Liver (tissue), 9 donors: Measurements from ENCODE around the gene DDX41. TPM values are rescaled to one million over a fixed set of nuclear protein-coding genes. Genes with fewer than 3 reads are reported as not detected.
"Not testable (repeated sequence)": the region's sequence is repeated elsewhere in the genome, so short reads cannot be mapped to it uniquely, and the experiment has no call there.

Source experiments
- DNase-seq: peaks from one replicate; pipeline ENCODE4 v3.0.0-alpha.2; 2017; ENCODE audit warnings: low spot score
- H3K27ac ChIP-seq, 2 donors: one replicate each; pipeline ENCODE4 v1.7.0; 2013; ENCODE audit warnings: inconsistent platforms in 2 of 2, low read length in 2 of 2, control low read depth in 1 of 2, low read depth in 1 of 2, mild to moderate bottlenecking in 1 of 2
- H3K27me3 ChIP-seq, 4 donors: one replicate each; pipeline versions ENCODE4 v1.6.1 to v1.7.0; 2013; ENCODE audit warnings: low read length in 3 of 4, inconsistent platforms in 1 of 4, mild to moderate bottlenecking in 1 of 4, moderate library complexity in 1 of 4; ENCODE audit not compliant: control insufficient read depth in 4 of 4, insufficient read depth in 4 of 4
- H3K36me3 ChIP-seq, 4 donors: one replicate each; pipeline versions ENCODE4 v1.6.1 to v1.7.0; 2013; ENCODE audit warnings: low read length in 3 of 4, mild to moderate bottlenecking in 3 of 4, low read depth in 1 of 4, moderate library complexity in 1 of 4; ENCODE audit not compliant: control insufficient read depth in 4 of 4, insufficient read depth in 3 of 4
- H3K4me1 ChIP-seq, 4 donors: one replicate each; pipeline versions ENCODE4 v1.6.1 to v1.7.0; 2013; ENCODE audit warnings: low read length in 3 of 4, mild to moderate bottlenecking in 3 of 4, moderate library complexity in 1 of 4; ENCODE audit not compliant: control insufficient read depth in 4 of 4, insufficient read depth in 4 of 4
- H3K4me3 ChIP-seq, 3 donors: one replicate each; pipeline versions ENCODE4 v1.6.1 to v1.7.0; 2013; ENCODE audit warnings: low read length in 3 of 3, control low read depth in 1 of 3, low read depth in 1 of 3, mild to moderate bottlenecking in 1 of 3
- H3K9ac ChIP-seq, 2 donors: one replicate each; pipeline ENCODE4 v1.7.0; 2013; ENCODE audit warnings: low read length in 2 of 2, mild to moderate bottlenecking in 2 of 2, moderate library complexity in 2 of 2, control low read depth in 1 of 2, low read depth in 1 of 2
- H3K9me3 ChIP-seq, 4 donors: one replicate each; pipeline versions ENCODE4 v1.6.1 to v1.7.0; 2013; ENCODE audit warnings: low read length in 3 of 4; ENCODE audit not compliant: control insufficient read depth in 4 of 4
- EGR1 ChIP-seq, 2 donors: IDR thresholded peaks; 2 replicates each; pipeline ENCODE4 v1.6.1; 2016 to 2018; ENCODE audit warnings: antibody characterized with exemption in 2 of 2, low read depth in 2 of 2
- GABPA ChIP-seq, 2 donors: IDR thresholded peaks in 1 of 2; conservative IDR thresholded peaks in 1 of 2; 2 replicates each; pipeline ENCODE4 v1.6.1; 2016; ENCODE audit warnings: antibody characterized with exemption in 2 of 2, mild to moderate bottlenecking in 1 of 2, moderate library complexity in 1 of 2
- HNF4G ChIP-seq: IDR thresholded peaks from 2 replicates; pipeline ENCODE4 v1.6.1; 2016; ENCODE audit warnings: antibody characterized with exemption
- JUND ChIP-seq, 2 donors: IDR thresholded peaks; 2 replicates each; pipeline ENCODE4 v1.6.1; 2016; ENCODE audit warnings: antibody characterized with exemption in 2 of 2
- NR2F2 ChIP-seq: IDR thresholded peaks from 2 replicates; pipeline ENCODE4 v1.6.1; 2016; ENCODE audit warnings: antibody characterized with exemption
- REST ChIP-seq: IDR thresholded peaks from 2 replicates; pipeline ENCODE4 v1.6.1; 2016; ENCODE audit warnings: antibody characterized with exemption, mild to moderate bottlenecking
- TAF1 ChIP-seq: conservative IDR thresholded peaks from 2 replicates; pipeline ENCODE4 v1.6.1; 2016; ENCODE audit warnings: antibody characterized with exemption, mild to moderate bottlenecking
- ZBTB33 ChIP-seq: IDR thresholded peaks from 2 replicates; pipeline ENCODE4 v1.6.1; 2016; ENCODE audit warnings: antibody characterized with exemption
- WGBS: extraction: QIAGEN DNeasy Blood & Tissue Kit; methylation state at CpG from one replicate; pipeline ENCODE4 v1.1.7; 2013; 5-methylcytosine and 5-hydroxymethylcytosine counted together
- polyA plus RNA-seq, 2 donors: library from polyadenylated mRNA; stranded (reverse) in 1 of 2; unstranded in 1 of 2; fragments of 200-250 nt in 1 of 2; fragments of >200 nt in 1 of 2; fragmentation: Nextera tagmentation in 1 of 2; extraction: Ambion mirVana in 1 of 2; gene quantifications; one replicate each; pipeline versions ENCODE4 v1.2.1 to v1.2.3, GENCODE V29; 2013 to 2015
- total RNA-seq, 2 donors: library from RNA; depleted of rRNA; stranded (reverse); fragments of >200 nt; gene quantifications; one replicate each; pipeline ENCODE4 v1.2.3, GENCODE V29; 2014
- TF ChIP-seq, protein P1 (sequence below): IDR thresholded peaks from 2 replicates; pipeline ENCODE4 v1.6.1; 2016; ENCODE audit warnings: antibody characterized with exemption
- donor health status: healthy.
- donor health status: healthy.
- donor health status: healthy.
- donor health status: healthy.
- donor health status: healthy.

DDX41 gene
- total and polyA plus RNA-seq, 4 donors, result 20.4 to 58.5 (median 45.6) TPM

GRCh38 chr5:177487975-177488374 lies 28.8 kb downstream of the DDX41 start:
- H3K36me3 ChIP-seq, result peaks cover 0 to 4% (median under 1%) of the 10 kb centered on the region in 4 donors
- WGBS, result 95% methylated on average over 15 of the region's 15 CpGs
- no peak overlapping the region for H3K27ac ChIP-seq
- no peak for TF ChIP-seq REST
- TF ChIP-seq ZBTB33, result no peak
- no peak overlapping the region for H3K9ac ChIP-seq
- no peak for DNase-seq
- H3K27me3 ChIP-seq, result no peaks in the 10 kb centered on the region
- H3K4me1 ChIP-seq, result no peaks in the 10 kb centered on the region
- no peak overlapping the region for H3K4me3 ChIP-seq
- no peaks in the 10 kb centered on the region for H3K9me3 ChIP-seq

- Histone ChIP-seq H3K4me1 (no peaks in the 10 kb centered on the region), H3K27me3 (no peaks in the 10 kb centered on the region), H3K9ac (no peak overlapping the region), H3K9me3 (no peaks in the 10 kb centered on the region), H3K27ac (no peak overlapping the region), H3K4me3 (no peak overlapping the region), H3K36me3 (peaks cover 0 to 4% (median under 1%) of the 10 kb centered on the region in 4 donors)
- 92% methylated on average over 8 of the region's 8 CpGs for WGBS
- no peak for DNase-seq
- TF ChIP-seq JUND (IDR thresholded peaks at IDR 0.05), result no peak
- TF ChIP-seq, protein P1, sequence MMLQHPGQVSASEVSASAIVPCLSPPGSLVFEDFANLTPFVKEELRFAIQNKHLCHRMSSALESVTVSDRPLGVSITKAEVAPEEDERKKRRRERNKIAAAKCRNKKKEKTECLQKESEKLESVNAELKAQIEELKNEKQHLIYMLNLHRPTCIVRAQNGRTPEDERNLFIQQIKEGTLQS, result no peak
- no peak for TF ChIP-seq NR2F2
- no peak for TF ChIP-seq GABPA (IDR thresholded peaks at IDR 0.05 in 1 of 2, conservative IDR thresholded peaks at IDR 0.05 in 1 of 2)
Measured at GRCh38 chr5:177487144-177487543, 29.6 kb downstream of the DDX41 start.

- TF ChIP-seq GABPA (IDR thresholded peaks at IDR 0.05 in 1 of 2, conservative IDR thresholded peaks at IDR 0.05 in 1 of 2) (no peak), EGR1 (IDR thresholded peaks at IDR 0.05; ENCODE audit: low read depth in 2 of 2) (no peak), TAF1 (no peak), HNF4G (no peak)
- TF ChIP-seq, protein P1, result no peak
- no peak for DNase-seq
- H3K9me3 ChIP-seq, result no peaks in the 10 kb centered on the region
- H3K27me3 ChIP-seq, result no peaks in the 10 kb centered on the region
- H3K4me3 ChIP-seq, result no peak overlapping the region
- WGBS, result 97% methylated on average over 3 of the region's 3 CpGs
- peaks cover 0 to 4% (median under 1%) of the 10 kb centered on the region in 4 donors for H3K36me3 ChIP-seq
- no peaks in the 10 kb centered on the region for H3K4me1 ChIP-seq
- H3K9ac ChIP-seq, result no peak overlapping the region
- H3K27ac ChIP-seq, result no peak overlapping the region
Measured at GRCh38 chr5:177486256-177486655, 30.5 kb downstream of the DDX41 start.

GRCh38 chr5:177485753-177486152 lies 31.0 kb downstream of the DDX41 start:
- H3K4me1 ChIP-seq, DNase-seq, H3K27me3 ChIP-seq, H3K9ac ChIP-seq, H3K27ac ChIP-seq, H3K4me3 ChIP-seq, H3K36me3 ChIP-seq, H3K9me3 ChIP-seq: not testable (repeated sequence)
- WGBS, result 97% methylated on average over 3 of the region's 3 CpGs
